ENCODE data around the gene EIF2D. TPM values are rescaled to one million over a fixed set of nuclear protein-coding genes. Genes with fewer than 3 reads are reported as not detected.

The EIF2D gene
- total RNA-seq, 4 donors from 2014 or later: 38.4 to 55.8 (median 50.4) TPM

GRCh38 chr1:206577626-206578025 lies 34.6 kb downstream of the EIF2D start:
- DNase-seq (ENCODE audit: low spot score) (no peak), ATAC-seq (ENCODE audit: low FRiP score) (no peak)
- TF ChIP-seq CTCF (IDR thresholded peaks at IDR 0.05): no peak

- ATAC-seq (ENCODE audit: low FRiP score) (no peak), DNase-seq (ENCODE audit: low spot score) (no peak)
- no peak for TF ChIP-seq CTCF (IDR thresholded peaks at IDR 0.05)
Observed at GRCh38 chr1:206575894-206576737, 36.1 kb downstream of the EIF2D start.

- ATAC-seq (ENCODE audit: low FRiP score) (no peak), DNase-seq (ENCODE audit: low spot score) (no peak)
- TF ChIP-seq CTCF (IDR thresholded peaks at IDR 0.05): no peak
Observed at GRCh38 chr1:206575165-206575893, 36.9 kb downstream of the EIF2D start.

GRCh38 chr1:206573762-206574161 lies 38.5 kb downstream of the EIF2D start:
- TF ChIP-seq CTCF (IDR thresholded peaks at IDR 0.05): no peak
- DNase-seq (ENCODE audit: low spot score): no peak
- no peak for ATAC-seq (ENCODE audit: low FRiP score)

- no peak for DNase-seq (ENCODE audit: low spot score)
- TF ChIP-seq CTCF (IDR thresholded peaks at IDR 0.05): no peak
- ATAC-seq (ENCODE audit: low FRiP score): no peak
Observed at GRCh38 chr1:206573319-206573718, 38.9 kb downstream of the EIF2D start.

- DNase-seq (ENCODE audit: low spot score) (no peak), ATAC-seq (ENCODE audit: low FRiP score) (no peak)
- TF ChIP-seq CTCF (IDR thresholded peaks at IDR 0.05): no peak
Observed at GRCh38 chr1:206572835-206573234, 39.4 kb downstream of the EIF2D start.

Data from omental fat pad (tissue), 4 donors.